ENCODE data around the gene GGT5. TPM values are rescaled to one million over a fixed set of nuclear protein-coding genes. Genes with fewer than 3 reads are reported as not detected.
"Not testable (repeated sequence)": the region's sequence is repeated elsewhere in the genome, so short reads cannot be mapped to it uniquely, and the experiment has no call there.

GGT5 gene
- total RNA-seq, 1 donor from 2014 or later = 10.7 TPM

GRCh38 chr22:24259459-24259858 lies 14.6 kb upstream of the GGT5 start:
- DNase-seq = peak; percentile 68
- H3K27ac Mint-ChIP-seq (ENCODE audit: unreplicated experiment); H3K36me3 Mint-ChIP-seq (ENCODE audit: unreplicated experiment); H3K4me1 Mint-ChIP-seq (ENCODE audit: low read depth, unreplicated experiment); H3K9me3 Mint-ChIP-seq (ENCODE audit: unreplicated experiment); H3K27me3 Mint-ChIP-seq (ENCODE audit: unreplicated experiment); H3K4me3 Mint-ChIP-seq (ENCODE audit: unreplicated experiment): not testable (repeated sequence)

- H3K27ac Mint-ChIP-seq (ENCODE audit: unreplicated experiment) = not testable (repeated sequence)
Measured at GRCh38 chr22:24256736-24257135, 11.9 kb upstream of the GGT5 start.

DNA sequence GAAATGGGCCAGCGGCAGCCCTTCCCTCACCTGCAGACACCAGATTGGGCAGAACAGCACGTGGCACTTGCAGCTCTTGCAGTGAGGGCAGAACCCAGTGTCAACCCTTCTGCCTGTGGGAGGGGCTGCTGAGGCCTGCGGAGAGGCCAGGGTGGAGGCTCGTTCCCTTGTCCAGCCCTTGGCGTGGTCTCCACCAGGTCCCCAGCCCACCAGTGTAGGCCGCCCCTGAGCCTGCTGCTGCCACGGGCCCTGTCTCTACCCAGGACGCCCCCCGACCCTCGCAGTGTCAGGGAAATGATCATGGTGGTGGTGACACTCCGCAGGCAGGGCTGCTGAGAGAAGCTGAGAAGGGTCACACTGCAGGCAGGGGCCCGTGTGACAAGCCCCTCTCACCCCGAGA lies 11.3 kb upstream of the GGT5 start:
- not testable (repeated sequence) for H3K4me3 Mint-ChIP-seq (ENCODE audit: unreplicated experiment); H3K4me1 Mint-ChIP-seq (ENCODE audit: low read depth, unreplicated experiment); H3K9me3 Mint-ChIP-seq (ENCODE audit: unreplicated experiment); DNase-seq; H3K27me3 Mint-ChIP-seq (ENCODE audit: unreplicated experiment); H3K36me3 Mint-ChIP-seq (ENCODE audit: unreplicated experiment); H3K27ac Mint-ChIP-seq (ENCODE audit: unreplicated experiment)

More at GRCh38 chr22:24256736-24257135, 11.9 kb upstream of the GGT5 start:
- H3K4me1 Mint-ChIP-seq (ENCODE audit: low read depth, unreplicated experiment); H3K4me3 Mint-ChIP-seq (ENCODE audit: unreplicated experiment); DNase-seq; H3K9me3 Mint-ChIP-seq (ENCODE audit: unreplicated experiment); H3K27me3 Mint-ChIP-seq (ENCODE audit: unreplicated experiment); H3K36me3 Mint-ChIP-seq (ENCODE audit: unreplicated experiment): not testable (repeated sequence)

DNA sequence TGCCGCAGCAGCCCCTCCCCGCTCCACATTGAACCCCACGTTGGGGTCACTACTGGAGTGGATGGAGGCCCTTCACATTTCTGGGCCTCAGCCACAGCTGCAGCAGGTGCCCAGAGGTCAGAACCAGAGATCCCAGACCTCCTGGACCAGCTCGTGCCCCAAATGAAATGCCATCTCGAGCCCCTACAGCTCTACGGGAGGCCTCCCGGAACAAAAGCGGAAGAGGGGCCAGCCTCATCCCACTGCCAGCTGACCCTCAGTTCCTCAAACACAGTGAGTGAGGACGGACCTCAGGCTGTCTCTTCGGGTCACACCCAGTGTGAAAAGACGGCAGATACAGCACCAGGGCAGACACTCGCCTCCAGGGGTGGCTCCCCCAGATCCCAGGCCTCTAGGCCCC lies 8.2 kb upstream of the GGT5 start:
- H3K4me3 Mint-ChIP-seq (ENCODE audit: unreplicated experiment); DNase-seq; H3K27ac Mint-ChIP-seq (ENCODE audit: unreplicated experiment); H3K36me3 Mint-ChIP-seq (ENCODE audit: unreplicated experiment); H3K4me1 Mint-ChIP-seq (ENCODE audit: low read depth, unreplicated experiment); H3K9me3 Mint-ChIP-seq (ENCODE audit: unreplicated experiment); H3K27me3 Mint-ChIP-seq (ENCODE audit: unreplicated experiment): not testable (repeated sequence)

DNA sequence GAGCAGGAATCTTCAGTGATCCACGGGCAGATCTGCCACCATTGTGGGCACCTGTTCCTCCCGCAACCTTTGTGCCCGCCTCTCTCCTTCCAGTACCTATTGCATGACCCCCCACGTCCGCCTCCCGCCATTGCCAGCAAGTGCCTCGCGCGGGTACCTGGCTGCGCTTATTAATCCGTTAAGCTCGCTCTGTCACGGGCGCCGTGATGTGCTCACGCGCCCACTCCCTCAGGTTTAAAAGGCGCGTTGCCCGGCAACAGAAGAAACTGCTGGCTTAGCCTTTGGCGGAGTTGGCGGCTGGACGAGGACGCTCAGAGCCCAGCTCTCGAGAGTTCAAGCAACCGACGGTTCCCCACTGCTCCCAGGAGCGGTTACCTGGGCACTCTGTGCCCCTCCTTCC lies 6.4 kb upstream of the GGT5 start:
- H3K27me3 Mint-ChIP-seq (ENCODE audit: unreplicated experiment); H3K4me3 Mint-ChIP-seq (ENCODE audit: unreplicated experiment); H3K4me1 Mint-ChIP-seq (ENCODE audit: low read depth, unreplicated experiment); H3K27ac Mint-ChIP-seq (ENCODE audit: unreplicated experiment); H3K36me3 Mint-ChIP-seq (ENCODE audit: unreplicated experiment); DNase-seq; H3K9me3 Mint-ChIP-seq (ENCODE audit: unreplicated experiment): not testable (repeated sequence)

- not testable (repeated sequence) for H3K4me1 Mint-ChIP-seq (ENCODE audit: low read depth, unreplicated experiment); DNase-seq; H3K27ac Mint-ChIP-seq (ENCODE audit: unreplicated experiment); H3K4me3 Mint-ChIP-seq (ENCODE audit: unreplicated experiment); H3K36me3 Mint-ChIP-seq (ENCODE audit: unreplicated experiment); H3K9me3 Mint-ChIP-seq (ENCODE audit: unreplicated experiment)
- peaks cover 11% of the 10 kb centered on the region for H3K27me3 Mint-ChIP-seq (ENCODE audit: unreplicated experiment)
Measured at GRCh38 chr22:24249413-24249812, 4.5 kb upstream of the GGT5 start.

DNA sequence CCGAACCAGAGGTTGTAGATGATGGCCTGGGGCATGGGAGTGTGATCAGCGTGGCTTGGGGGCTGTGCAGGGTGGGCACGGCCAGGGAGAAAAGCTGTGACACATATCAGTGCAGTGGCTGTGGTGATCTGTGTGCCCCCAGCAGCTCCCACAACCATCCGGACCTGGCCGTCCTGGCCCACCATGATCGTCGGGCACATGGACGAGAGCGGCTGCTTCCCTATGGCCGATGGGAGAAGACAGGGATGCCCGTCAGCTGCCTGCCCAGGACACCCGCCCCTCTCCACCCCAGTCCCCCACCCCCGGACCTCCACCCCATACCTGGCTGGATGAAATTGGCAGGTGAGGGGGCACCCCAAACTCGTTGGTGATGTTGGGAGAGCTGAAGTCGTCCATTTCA lies 3.7 kb upstream of the GGT5 start:
- H3K27ac Mint-ChIP-seq (ENCODE audit: unreplicated experiment) = not testable (repeated sequence)

GRCh38 chr22:24247564-24248344 lies 2.9 kb upstream of the GGT5 start:
- H3K27me3 Mint-ChIP-seq (ENCODE audit: unreplicated experiment) = peaks cover 18% of the 10 kb centered on the region

More for the DNA sequence above, 3.7 kb upstream of the GGT5 start:
- not testable (repeated sequence) for DNase-seq; H3K36me3 Mint-ChIP-seq (ENCODE audit: unreplicated experiment); H3K4me3 Mint-ChIP-seq (ENCODE audit: unreplicated experiment); H3K4me1 Mint-ChIP-seq (ENCODE audit: low read depth, unreplicated experiment)
- Mint-ChIP-seq H3K27me3 (ENCODE audit: unreplicated experiment) (peaks cover 15% of the 10 kb centered on the region), H3K9me3 (ENCODE audit: unreplicated experiment) (peaks cover 15% of the 10 kb centered on the region)

More at GRCh38 chr22:24247564-24248344, 2.9 kb upstream of the GGT5 start:
- Mint-ChIP-seq H3K36me3 (ENCODE audit: unreplicated experiment) (peaks cover 5% of the 10 kb centered on the region), H3K4me3 (ENCODE audit: unreplicated experiment) (peak overlapping the region; percentile 11), H3K27ac (ENCODE audit: unreplicated experiment) (peak overlapping the region; percentile 52), H3K9me3 (ENCODE audit: unreplicated experiment) (peaks cover 15% of the 10 kb centered on the region), H3K4me1 (ENCODE audit: low read depth, unreplicated experiment) (peaks cover 13% of the 10 kb centered on the region)
- DNase-seq = peak; percentile 87
- TF ChIP-seq, protein P1, sequence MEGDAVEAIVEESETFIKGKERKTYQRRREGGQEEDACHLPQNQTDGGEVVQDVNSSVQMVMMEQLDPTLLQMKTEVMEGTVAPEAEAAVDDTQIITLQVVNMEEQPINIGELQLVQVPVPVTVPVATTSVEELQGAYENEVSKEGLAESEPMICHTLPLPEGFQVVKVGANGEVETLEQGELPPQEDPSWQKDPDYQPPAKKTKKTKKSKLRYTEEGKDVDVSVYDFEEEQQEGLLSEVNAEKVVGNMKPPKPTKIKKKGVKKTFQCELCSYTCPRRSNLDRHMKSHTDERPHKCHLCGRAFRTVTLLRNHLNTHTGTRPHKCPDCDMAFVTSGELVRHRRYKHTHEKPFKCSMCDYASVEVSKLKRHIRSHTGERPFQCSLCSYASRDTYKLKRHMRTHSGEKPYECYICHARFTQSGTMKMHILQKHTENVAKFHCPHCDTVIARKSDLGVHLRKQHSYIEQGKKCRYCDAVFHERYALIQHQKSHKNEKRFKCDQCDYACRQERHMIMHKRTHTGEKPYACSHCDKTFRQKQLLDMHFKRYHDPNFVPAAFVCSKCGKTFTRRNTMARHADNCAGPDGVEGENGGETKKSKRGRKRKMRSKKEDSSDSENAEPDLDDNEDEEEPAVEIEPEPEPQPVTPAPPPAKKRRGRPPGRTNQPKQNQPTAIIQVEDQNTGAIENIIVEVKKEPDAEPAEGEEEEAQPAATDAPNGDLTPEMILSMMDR (IDR thresholded peaks at IDR 0.05; ENCODE audit: partially characterized antibody, unreplicated experiment) = peak; percentile 78

Measured in glutamatergic neuron (in vitro differentiated cells).